GM12872 (cell line): Measurements from ENCODE around the gene GALNT10.

Source experiments
- TF ChIP-seq, protein P1 (sequence below): IDR thresholded peaks from 3 replicates; pipeline ENCODE4 v1.5.1; 2011; ENCODE audit warnings: low read depth, mild to moderate bottlenecking, low read length, moderate library complexity; ENCODE audit not compliant: insufficient read depth

GALNT10 gene

GRCh38 chr5:154455585-154455984 lies 265.1 kb downstream of the GALNT10 start:
- TF ChIP-seq, protein P1, sequence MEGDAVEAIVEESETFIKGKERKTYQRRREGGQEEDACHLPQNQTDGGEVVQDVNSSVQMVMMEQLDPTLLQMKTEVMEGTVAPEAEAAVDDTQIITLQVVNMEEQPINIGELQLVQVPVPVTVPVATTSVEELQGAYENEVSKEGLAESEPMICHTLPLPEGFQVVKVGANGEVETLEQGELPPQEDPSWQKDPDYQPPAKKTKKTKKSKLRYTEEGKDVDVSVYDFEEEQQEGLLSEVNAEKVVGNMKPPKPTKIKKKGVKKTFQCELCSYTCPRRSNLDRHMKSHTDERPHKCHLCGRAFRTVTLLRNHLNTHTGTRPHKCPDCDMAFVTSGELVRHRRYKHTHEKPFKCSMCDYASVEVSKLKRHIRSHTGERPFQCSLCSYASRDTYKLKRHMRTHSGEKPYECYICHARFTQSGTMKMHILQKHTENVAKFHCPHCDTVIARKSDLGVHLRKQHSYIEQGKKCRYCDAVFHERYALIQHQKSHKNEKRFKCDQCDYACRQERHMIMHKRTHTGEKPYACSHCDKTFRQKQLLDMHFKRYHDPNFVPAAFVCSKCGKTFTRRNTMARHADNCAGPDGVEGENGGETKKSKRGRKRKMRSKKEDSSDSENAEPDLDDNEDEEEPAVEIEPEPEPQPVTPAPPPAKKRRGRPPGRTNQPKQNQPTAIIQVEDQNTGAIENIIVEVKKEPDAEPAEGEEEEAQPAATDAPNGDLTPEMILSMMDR, result no peak

DNA sequence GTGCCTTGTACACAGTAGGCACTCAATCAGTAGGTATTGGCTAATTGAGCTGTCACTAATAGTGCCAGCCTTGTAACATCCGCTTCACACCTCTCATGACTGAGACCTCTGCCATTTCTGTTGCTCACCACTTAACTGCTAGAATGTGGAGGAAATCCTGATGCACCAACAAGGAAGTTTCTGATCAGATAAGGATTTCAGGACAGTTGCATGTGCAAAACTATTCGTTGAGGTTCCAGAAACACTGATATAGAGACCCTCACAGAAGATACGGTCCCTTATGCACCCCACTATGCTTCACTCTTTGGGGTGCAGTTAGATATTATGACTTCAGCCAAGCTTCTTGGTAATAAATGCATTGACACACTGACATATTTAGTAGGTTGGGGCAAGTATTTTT lies 266.0 kb downstream of the GALNT10 start:
- TF ChIP-seq, protein P1, result no peak

DNA sequence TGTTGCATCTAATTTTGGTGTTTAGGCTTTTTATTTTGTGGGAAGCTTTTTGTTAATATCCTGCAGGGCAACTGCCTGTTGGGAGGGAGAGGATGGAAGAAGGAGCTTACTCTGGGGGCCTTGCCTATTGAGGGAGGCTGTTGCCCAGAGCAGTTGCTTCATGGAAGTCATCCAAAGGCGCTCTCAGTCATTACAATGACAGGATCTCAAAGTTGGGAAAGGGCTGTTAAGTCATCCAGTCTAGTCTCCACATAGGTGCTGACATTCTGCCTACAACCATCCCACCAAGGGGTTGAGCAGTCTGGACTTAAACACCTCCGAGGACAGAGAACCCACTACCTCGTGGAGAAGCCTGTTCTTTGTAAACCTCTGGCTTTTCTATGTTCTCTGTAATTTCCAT lies 268.5 kb downstream of the GALNT10 start:
- TF ChIP-seq, protein P1, result no peak

- TF ChIP-seq, protein P1, result no peak
These were observed 269.6 kb downstream of the GALNT10 start for GRCh38 chr5:154460172-154460571.

GRCh38 chr5:154461531-154461930 lies 271.0 kb downstream of the GALNT10 start:
- TF ChIP-seq, protein P1, result no peak

DNA sequence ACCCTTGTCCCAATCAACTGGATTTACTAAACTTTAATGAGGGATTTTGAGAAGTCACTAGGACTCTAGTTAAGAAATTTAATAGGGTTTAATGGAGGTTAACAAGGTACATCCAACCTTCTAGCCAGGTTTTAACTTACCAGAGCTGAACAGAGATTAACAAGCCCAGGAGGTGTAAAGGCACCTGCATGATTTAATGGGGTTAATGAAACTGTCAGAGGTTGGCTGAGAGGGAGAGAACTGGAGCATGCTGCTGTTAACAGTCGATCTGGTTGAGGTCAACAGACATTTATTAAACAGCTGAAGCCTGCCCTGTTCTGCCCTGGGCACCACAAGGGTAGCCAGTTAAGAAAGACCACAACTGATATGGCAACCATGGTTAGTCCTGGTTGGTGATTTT lies 273.9 kb downstream of the GALNT10 start:
- TF ChIP-seq, protein P1, result no peak

- TF ChIP-seq, protein P1, result no peak
These were observed 274.6 kb downstream of the GALNT10 start for GRCh38 chr5:154465169-154465568.

DNA sequence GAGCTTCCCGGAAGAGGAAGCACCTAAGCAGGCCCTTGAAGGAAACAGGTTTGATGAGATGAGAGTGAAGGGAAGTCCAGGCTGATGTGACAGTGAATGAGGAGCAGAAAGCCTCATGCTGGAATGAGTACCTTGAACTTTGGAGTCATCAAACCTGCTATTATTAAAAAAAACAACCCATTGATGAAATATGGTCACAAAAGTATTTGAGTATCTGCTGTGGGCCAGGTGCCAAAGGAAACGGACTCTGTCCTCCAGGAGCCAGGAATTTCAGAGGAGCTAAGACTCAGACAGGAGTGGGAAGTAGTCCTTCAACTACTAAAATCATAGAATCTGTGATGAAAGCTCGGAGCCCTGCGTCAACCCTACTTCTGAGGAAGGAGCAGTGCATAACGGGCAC lies 275.6 kb downstream of the GALNT10 start:
- TF ChIP-seq, protein P1, result no peak
